GM12875 (cell line): ENCODE measurements around the gene NLRP5.
"Not testable (repeated sequence)": the region's sequence is repeated elsewhere in the genome, so short reads cannot be mapped to it uniquely, and the experiment has no call there.

Experiments used
- H3K4me3 ChIP-seq: one replicate; pipeline ENCODE4 v1.5.1; 2011; ENCODE audit warnings: low read depth, low read length, control low read depth
- CTCF ChIP-seq: IDR thresholded peaks from 2 replicates; pipeline ENCODE4 v1.5.1; 2011; ENCODE audit warnings: low read depth, mild to moderate bottlenecking, control low read depth, inconsistent platforms, low read length, moderate library complexity, borderline replicate concordance; ENCODE audit not compliant: insufficient read depth

The NLRP5 gene

GRCh38 chr19:56091751-56092546 is 105.4 kb downstream of the NLRP5 start:
- TF ChIP-seq CTCF, result no peak
- no peak overlapping the region for H3K4me3 ChIP-seq

DNA sequence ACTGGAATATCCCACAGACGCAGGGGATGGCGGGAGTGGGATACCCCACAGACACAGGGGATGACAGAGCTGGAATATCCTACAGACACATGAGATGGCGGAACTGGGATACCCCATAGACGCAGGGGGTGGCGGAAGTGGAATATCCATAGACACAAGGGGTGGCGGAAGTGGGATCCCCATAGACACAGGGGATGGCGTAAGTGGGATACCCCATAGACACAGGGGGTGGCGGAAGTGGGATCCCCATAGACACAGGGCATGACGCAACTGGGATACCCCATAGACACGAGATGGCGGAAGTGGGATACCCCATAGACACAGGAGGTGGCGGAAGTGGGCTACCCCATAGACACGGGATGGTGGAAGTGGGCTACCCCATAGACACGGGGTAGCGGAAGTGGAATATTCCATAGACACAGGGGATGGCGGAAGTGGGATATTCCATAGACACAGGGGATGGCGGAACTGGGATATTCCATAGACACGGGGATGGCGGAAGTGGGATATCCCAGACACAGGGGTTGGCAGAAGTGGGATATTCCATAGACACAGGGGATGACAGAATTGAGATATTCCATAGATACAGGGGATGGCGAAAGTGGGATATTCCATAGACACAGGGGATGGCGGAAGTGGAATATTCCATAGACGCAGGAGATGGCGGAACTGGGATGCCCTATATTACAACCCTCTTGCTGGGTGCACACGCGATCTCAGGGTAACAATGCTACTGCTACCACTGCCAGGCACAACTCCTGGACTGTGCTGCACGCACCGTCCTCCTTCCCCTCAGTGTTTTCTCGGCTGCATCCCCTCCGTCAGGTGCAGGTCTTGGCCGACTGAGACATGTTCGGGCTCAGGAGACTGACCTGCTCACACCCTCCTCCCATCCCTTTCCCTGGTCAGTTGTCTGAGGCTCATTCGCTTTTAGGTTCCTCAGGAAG is 106.4 kb downstream of the NLRP5 start:
- no peak for TF ChIP-seq CTCF
- no peak overlapping the region for H3K4me3 ChIP-seq

DNA sequence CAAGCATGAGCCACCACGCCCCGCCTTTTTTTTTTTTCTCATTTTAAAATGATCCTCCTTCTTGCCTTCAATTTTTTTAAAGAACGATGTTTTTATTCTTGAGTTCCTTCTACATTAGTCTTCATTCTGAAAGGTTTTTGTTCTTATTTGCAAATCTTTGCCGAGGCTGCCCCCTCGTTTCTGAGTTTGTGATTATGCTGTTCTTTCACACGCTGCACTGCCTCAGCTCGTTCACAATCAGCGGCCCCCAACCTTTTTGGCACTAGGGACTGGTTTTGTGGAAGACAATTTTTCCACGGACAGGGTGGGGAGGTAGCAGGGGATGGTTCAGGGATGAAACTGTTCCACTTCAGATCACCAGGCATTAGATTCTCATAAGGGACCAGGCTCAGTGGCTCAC is 107.9 kb downstream of the NLRP5 start:
- H3K4me3 ChIP-seq, result no peak overlapping the region
- TF ChIP-seq CTCF, result no peak

- no peak for TF ChIP-seq CTCF
- no peak overlapping the region for H3K4me3 ChIP-seq
Observed at GRCh38 chr19:56096665-56097064, 110.1 kb downstream of the NLRP5 start.

DNA sequence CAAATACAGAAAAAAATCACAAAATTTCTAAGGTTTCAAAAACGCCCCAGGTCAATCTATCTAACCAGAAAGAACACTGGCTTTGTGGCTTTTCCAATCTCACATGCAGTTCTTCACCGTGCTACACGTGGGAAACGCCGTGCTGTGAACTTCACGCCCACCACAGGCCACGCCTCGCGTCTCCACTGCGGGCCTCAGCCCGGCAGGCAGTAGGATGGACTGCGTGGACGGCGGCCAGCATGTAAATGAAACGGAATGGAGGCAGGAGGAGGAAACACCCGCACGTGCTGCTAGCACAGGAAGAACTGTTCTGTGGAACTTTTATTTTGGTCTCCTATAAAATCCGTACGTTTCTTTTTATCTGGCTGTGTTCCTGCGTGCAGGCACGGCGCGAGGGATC is 110.7 kb downstream of the NLRP5 start:
- no peak overlapping the region for H3K4me3 ChIP-seq
- no peak for TF ChIP-seq CTCF

DNA sequence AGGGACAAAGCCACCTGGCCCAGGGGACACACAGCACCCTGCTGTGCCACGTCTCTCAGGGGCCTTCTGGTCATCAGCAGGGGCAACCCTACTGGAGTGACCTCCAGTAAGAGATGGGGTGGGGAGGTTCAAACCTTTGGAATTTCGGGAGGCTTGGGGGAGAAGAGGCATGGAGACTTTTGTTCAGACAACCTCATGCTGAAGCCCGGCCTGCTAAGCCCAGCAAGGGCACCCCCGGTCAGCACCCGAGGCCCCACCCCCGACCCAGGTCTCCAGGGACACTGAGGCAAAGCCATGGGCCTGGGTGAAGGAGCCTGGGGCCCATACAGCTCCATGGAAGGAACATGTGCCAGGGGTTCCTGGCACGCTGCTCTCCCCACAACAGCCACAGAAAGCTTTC is 111.2 kb downstream of the NLRP5 start:
- no peak overlapping the region for H3K4me3 ChIP-seq
- TF ChIP-seq CTCF, result no peak

- not testable (repeated sequence) for H3K4me3 ChIP-seq
Observed at GRCh38 chr19:56098237-56098636, 111.7 kb downstream of the NLRP5 start.
